ENCODE measurements around the gene LIFR. TPM values are rescaled to one million over a fixed set of nuclear protein-coding genes. Genes with fewer than 3 reads are reported as not detected.

Gene LIFR
- total and polyA plus RNA-seq, 2 donors (not counting 3 experiments of a cell fraction or from before 2014, with no cell fraction given): 4.1 to 36.4 TPM

DNA sequence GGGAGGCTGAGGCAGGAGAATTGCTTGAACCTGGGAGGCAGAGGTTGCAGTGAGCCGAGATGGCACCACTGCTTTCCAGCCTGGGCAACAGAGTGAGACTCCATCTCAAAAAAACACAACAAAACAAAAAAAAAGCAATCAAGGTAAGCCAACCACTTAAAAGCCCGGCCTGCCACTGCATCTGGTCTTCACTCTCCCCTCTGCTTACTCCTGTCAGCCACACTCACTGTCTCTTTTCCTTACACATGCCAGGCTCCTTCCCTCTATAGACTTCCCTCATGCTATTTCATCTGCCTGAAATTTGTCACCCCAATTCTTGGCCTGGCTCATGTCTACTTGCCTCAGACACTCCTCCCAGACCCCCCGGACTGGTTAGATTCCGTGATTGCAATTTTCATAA is 17.6 kb upstream of the LIFR start:
- ChIA-PET CTCF (no interaction called here), POLR2A (no interaction called here)
- H3K4me2 ChIP-seq (ENCODE audit: insufficient read depth, low read length): no peak overlapping the region
- H2AFZ ChIP-seq (ENCODE audit: low read depth, low read length): no peak overlapping the region
- H3K9me1 ChIP-seq (replicated peaks; ENCODE audit: control insufficient read depth, extremely low read depth, insufficient read depth, low read length): no peaks in the 10 kb centered on the region
- no peaks in the 10 kb centered on the region for H3K79me2 ChIP-seq (ENCODE audit: control insufficient read depth, insufficient read depth, low read length)
- H3K4me1 ChIP-seq (ENCODE audit: control insufficient read depth, extremely low read depth, insufficient read depth, low read length): no peaks in the 10 kb centered on the region
- H3K27ac ChIP-seq (ENCODE audit: insufficient read depth, low read depth, low read length): no peak overlapping the region
- no peaks in the 10 kb centered on the region for H4K20me1 ChIP-seq (replicated peaks; ENCODE audit: control insufficient read depth, extremely low read depth, insufficient read depth, low read length)
- H3K9me3 ChIP-seq (replicated peaks; ENCODE audit: control insufficient read depth, insufficient read depth, low read length): no peaks in the 10 kb centered on the region
- peaks cover 0 to 6% of the 10 kb centered on the region in 2 experiments for H3K27me3 ChIP-seq (ENCODE audit: control insufficient read depth in 2 of 2, insufficient read depth in 2 of 2, low read length in 2 of 2)
- dilution Hi-C loops (cut with MboI; ENCODE audit: extremely low pct_ligation_motif_present, low sequenced_read_pairs): no loop called here
- no TSS peak for BruUV-seq (replicated peaks)
- FAIRE-seq (no peak), DNase-seq (ENCODE audit: low read depth, low spot score) (no peak)
- no peak overlapping the region for H3K4me3 ChIP-seq (replicated peaks in 1 of 3; ENCODE audit: insufficient read depth in 1 of 3, low read depth in 1 of 3, low read length in 3 of 3)
- TF ChIP-seq EZH2 (IDR thresholded peaks at IDR 0.05; ENCODE audit: borderline replicate concordance, low read depth, low read length, severe bottlenecking) (no peak), POLR2A (IDR thresholded peaks at IDR 0.05; ENCODE audit: low read depth, low read length) (no peak), MAX (IDR thresholded peaks at IDR 0.05; ENCODE audit: insufficient read depth, insufficient read length) (no peak), GATA2 (IDR thresholded peaks at IDR 0.05; ENCODE audit: insufficient read depth, insufficient read length, low read depth, low read length) (no peak), POLR2AphosphoS5 (IDR thresholded peaks at IDR 0.05; ENCODE audit: insufficient read depth, low read depth, low read length) (no peak), MYC (IDR thresholded peaks at IDR 0.05; ENCODE audit: low read depth, low read length) (no peak), JUN (IDR thresholded peaks at IDR 0.05; ENCODE audit: borderline replicate concordance, insufficient read depth, insufficient read length, low read depth) (no peak), FOS (IDR thresholded peaks at IDR 0.05; ENCODE audit: borderline replicate concordance, insufficient read depth, low read length) (no peak), CTCF (IDR thresholded peaks at IDR 0.05; ENCODE audit: extremely low read depth in 1 of 2, insufficient read depth in 1 of 2, low read depth in 1 of 2, low read length in 2 of 2) (no peak)
- no peak overlapping the region for H3K9ac ChIP-seq (replicated peaks; ENCODE audit: extremely low read depth, insufficient read depth, low read length)
- intact Hi-C loops (cut with micrococcal nuclease): no loop called here
- no peaks in the 10 kb centered on the region for H3K36me3 ChIP-seq (ENCODE audit: control insufficient read depth in 2 of 2, extremely low read depth in 1 of 2, insufficient read depth in 2 of 2, low read length in 2 of 2)
